GM19023 (cell line): ENCODE results near the gene RGS7.

ENCODE experiments used
- ATAC-seq: cut with Tn5 transposase; IDR thresholded peaks from one replicate; pipeline ENCODE4 v1.9.1; 2021; ENCODE audit warnings: mild to moderate bottlenecking, moderate library complexity; ENCODE audit not compliant: unreplicated experiment

Gene RGS7

GRCh38 chr1:241356519-241357365 is at the start of gene RGS7:
Gene RGS7 (minus strand): TSS chr1:241357205.
- ATAC-seq: peak; percentile 67

GRCh38 chr1:241406421-241406820 is 49.4 kb upstream of the RGS7 start:
- ATAC-seq: no peak

- no peak for ATAC-seq
These were observed 44.2 kb upstream of the RGS7 start for GRCh38 chr1:241401156-241401555.

- ATAC-seq: no peak
These were observed 40.0 kb upstream of the RGS7 start for GRCh38 chr1:241396747-241397681.

- ATAC-seq: no peak
These were observed 35.1 kb upstream of the RGS7 start for GRCh38 chr1:241391926-241392710.

- no peak for ATAC-seq
These were observed 33.5 kb upstream of the RGS7 start for GRCh38 chr1:241390526-241390925.

GRCh38 chr1:241389400-241389799 is 32.4 kb upstream of the RGS7 start:
- ATAC-seq: no peak

- no peak for ATAC-seq
These were observed 30.2 kb upstream of the RGS7 start for GRCh38 chr1:241387216-241387615.

- no peak for ATAC-seq
These were observed 19.7 kb upstream of the RGS7 start for GRCh38 chr1:241376701-241377100.

GRCh38 chr1:241375886-241376285 is 18.9 kb upstream of the RGS7 start:
- ATAC-seq: no peak

- ATAC-seq: no peak
These were observed 9.2 kb upstream of the RGS7 start for GRCh38 chr1:241366196-241366595.

GRCh38 chr1:241362350-241362749 is 5.3 kb upstream of the RGS7 start:
- no peak for ATAC-seq

- no peak for ATAC-seq
These were observed 648 bp upstream of the RGS7 start for GRCh38 chr1:241357366-241358340.

- ATAC-seq: peak; percentile 9
These were observed 852 bp downstream of the RGS7 start for GRCh38 chr1:241356187-241356518.

GRCh38 chr1:241355311-241356010 is 1.5 kb downstream of the RGS7 start:
- ATAC-seq: no peak

GRCh38 chr1:241352401-241352800 is 4.6 kb downstream of the RGS7 start:
- ATAC-seq: no peak

- no peak for ATAC-seq
These were observed 5.2 kb downstream of the RGS7 start for GRCh38 chr1:241351841-241352240.

GRCh38 chr1:241343956-241344355 is 13.0 kb downstream of the RGS7 start:
- ATAC-seq: no peak

GRCh38 chr1:241336335-241336734 is 20.7 kb downstream of the RGS7 start:
- ATAC-seq: no peak
